K562 treated with DMSO at 1 percent for 24 hours (cell line): Measurements from ENCODE around the gene MROH7. TPM values are rescaled to one million over a fixed set of nuclear protein-coding genes. Genes with fewer than 3 reads are reported as not detected.

Source experiments
- total RNA-seq: library from RNA; unstranded; fragments of 300-600 nt; gene quantifications from 2 replicates; pipeline ENCODE4 v1.2.3, GENCODE V29; 2022; ENCODE audit warnings: low read depth; ENCODE audit not compliant: insufficient read depth

MROH7 gene
- not detected in 2 replicates for total RNA-seq

DNA sequence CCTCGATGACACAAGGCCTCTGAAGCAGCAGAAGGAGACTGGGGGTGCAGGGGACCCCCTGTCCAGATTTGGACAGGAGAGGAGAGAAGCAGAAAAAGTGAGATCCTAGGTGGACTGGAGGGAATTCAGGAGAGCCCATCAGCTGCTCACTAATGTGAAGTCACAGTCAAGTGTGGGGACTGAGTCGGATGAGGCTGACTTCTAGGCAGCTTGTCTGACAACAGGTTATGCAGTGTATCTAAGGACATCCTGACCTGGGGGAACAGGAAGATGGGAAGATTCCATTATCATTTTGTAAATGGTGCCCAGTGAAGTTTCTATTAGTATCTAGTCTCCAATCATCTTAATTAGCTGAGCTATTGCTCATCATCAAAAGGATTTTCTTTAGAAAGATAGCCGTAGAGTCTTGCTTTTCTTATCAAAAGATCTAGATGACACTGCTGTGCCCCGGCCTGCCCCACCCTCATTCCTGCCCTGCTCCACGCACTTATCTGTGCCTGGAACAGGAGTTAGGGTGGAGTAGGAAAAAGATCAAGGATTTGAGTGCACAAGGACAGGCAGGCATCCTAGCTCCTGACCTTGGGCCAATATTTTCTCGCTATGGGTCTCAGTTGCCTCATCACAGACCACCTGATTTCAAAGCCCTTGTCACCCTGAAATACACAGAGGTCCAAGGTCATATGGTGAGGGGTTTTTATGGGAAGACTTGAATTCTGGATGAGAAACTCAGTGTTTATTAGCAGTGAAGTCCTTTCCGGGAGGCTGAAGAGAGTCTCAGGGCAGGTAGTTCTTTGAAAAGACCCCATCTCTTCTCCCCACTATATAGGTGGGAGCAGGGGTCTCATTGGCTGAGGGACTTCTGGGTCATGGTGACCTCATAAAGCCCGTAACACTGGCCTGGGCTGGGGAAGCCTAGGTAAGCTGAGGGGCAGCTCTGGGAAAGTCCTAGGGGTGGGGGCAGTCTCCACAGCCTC, at the start of gene MROH7:
Gene MROH7 (plus strand): TSS at position 924 of the 974 bp plus-strand sequence. CDS start 11,141 bp downstream, outside the sequence.

DNA sequence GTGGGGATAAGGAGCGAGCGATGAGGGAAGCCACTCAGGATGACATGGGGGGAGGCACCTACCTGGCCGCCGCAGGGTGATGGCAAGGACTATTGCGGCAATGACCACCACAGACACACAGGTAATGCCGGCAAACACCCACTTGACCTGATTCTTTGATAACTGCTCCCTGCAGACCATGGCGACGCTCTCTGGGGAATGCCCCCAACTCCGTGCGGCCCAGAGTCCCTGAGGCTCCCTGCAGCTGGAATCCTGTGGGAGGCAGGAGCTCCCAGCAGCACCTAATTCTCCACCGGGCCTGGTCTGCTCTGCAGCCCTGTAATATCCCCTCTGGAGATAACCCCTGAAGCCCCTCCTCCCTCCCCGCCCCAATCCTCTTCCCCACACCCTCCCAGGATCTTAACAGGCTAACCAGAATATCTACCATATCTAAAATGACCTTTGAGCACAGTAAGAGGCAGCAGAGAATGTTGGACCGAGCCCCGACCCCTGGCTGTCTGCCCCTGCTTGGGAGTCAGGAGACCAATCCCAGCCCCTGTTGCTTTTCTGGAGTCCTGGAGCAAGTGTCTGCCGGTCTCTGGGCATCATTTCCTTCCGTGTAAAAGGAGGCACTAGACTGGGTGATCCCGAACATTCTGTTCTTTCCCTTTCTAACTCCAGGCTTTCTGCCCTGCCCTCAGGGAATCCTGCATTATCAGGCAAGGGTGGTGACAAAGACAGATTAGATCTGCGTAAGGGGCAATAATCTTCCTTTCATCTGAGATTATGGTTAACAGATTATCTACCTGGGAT, 18.2 kb upstream of the MROH7 start, which contains the start of gene FAM151A:
Gene FAM151A (minus strand): TSS at position 310 of the 792 bp plus-strand sequence. CDS start 130 bp downstream, at position 180.

DNA sequence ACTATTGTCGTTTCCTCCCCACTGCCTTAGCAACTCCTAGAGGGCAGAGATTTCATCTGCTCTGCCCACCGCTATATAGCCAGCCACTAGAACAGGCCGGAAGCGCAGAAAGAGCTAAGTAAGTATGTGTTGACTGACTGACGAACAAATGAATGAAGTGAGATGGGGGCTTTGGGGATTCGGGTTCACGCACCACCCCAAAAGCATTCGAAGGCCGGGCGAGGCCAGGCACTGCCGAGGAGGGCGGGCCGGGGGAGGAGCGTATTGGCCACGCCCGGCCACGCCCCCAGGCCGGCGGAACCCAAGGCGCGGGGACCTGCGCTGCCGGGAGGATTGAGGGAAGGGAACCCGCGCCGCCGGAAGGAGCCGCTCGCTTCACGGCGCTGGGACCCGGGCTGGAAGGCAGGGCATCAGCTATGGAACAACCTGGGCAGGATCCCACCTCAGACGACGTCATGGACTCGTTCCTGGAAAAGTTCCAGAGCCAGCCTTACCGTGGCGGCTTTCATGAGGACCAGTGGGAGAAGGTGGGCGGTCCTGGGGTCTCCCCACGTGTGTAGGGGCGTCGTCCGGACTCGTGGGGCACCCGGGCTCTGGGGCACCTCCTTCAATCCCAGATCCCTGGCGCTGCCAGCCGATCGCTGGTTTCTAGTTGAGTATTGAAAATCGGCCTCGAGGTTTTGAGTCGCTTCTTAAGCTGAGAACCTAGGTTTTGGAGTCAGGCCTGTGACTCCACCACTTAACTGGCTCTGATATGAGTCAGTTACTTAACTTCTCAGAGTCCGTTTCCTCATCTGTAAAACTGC, 74.1 kb downstream of the MROH7 start, which contains the start of gene TTC4:
Gene TTC4 (plus strand): TSS at position 369 of the 806 bp plus-strand sequence. CDS start 48 bp downstream, at position 417.

Other genes starting within 250 kb of the MROH7 start
- 91.0 and 104 TPM in 2 replicates for gene SSBP3, start 235.4 kb upstream of the MROH7 start, total RNA-seq
- 1.2 and 2.2 TPM in 2 replicates for gene ACOT11, start 93.6 kb upstream of the MROH7 start, total RNA-seq
- gene FAM151A, start 18.3 kb upstream of the MROH7 start, total RNA-seq: not detected in 2 replicates
- 15.7 and 16.6 TPM in 2 replicates for gene TTC4, start 74.1 kb downstream of the MROH7 start, total RNA-seq
- gene PARS2, start 122.7 kb downstream of the MROH7 start, total RNA-seq: 9.4 and 10.4 TPM in 2 replicates
- 0.23 and 0.29 TPM in 2 replicates for gene TTC22, start 159.5 kb downstream of the MROH7 start, total RNA-seq
- gene DHCR24, start 245.4 kb downstream of the MROH7 start, total RNA-seq: 121 and 122 TPM in 2 replicates